ENCODE measurements around the gene APOL4.
"Not testable (repeated sequence)": the region's sequence is repeated elsewhere in the genome, so short reads cannot be mapped to it uniquely, and the experiment has no call there.

APOL4 gene

DNA sequence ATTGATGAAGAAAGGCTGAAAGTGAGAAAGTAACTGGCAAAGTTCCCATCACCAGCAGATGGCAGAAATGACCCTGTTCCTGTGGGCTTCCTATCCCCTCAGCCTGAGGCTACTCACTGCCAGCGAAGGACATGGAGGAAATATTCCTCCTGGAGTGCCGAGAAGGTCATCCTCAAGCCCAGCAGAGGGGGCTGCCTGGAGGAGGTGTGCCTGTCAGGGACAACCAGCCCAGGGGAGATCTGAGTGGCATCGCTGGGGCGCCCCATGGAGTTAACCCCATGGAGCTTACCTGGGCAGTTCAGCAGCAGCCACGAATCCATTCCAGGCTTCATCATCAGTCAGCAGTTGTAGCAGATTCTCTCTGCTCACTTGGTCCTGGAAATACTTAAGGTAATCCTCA lies 29.4 kb upstream of the APOL4 start:
- not testable (repeated sequence) for DNase-seq

GRCh38 chr22:36229649-36230048 lies 28.0 kb upstream of the APOL4 start:
- DNase-seq = not testable (repeated sequence)

- no peak for DNase-seq
Observed at GRCh38 chr22:36228944-36229343, 27.3 kb upstream of the APOL4 start.

GRCh38 chr22:36228369-36228768 lies 26.8 kb upstream of the APOL4 start:
- DNase-seq = not testable (repeated sequence)

DNA sequence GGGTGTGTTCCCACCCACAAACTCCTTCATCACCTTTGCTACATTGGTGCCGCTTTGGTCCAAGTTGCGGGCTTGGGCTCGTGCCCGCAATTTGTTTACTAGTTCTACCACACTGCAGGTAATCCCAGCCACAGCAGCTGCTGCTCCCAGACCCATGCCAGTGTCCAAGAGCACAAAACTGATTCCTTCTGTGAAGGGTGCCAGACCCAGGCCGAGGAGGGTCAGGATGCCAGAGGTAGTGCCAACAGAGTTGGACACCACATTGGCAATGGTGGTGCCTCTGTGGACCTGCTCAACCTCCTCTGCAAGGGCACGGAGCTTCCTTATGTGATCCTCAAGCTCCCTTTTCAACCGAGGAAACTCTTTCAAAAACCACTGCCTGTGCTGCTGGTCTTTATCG lies 26.2 kb upstream of the APOL4 start:
- DNase-seq = no peak

GRCh38 chr22:36227396-36227795 lies 25.8 kb upstream of the APOL4 start:
- DNase-seq = no peak

DNA sequence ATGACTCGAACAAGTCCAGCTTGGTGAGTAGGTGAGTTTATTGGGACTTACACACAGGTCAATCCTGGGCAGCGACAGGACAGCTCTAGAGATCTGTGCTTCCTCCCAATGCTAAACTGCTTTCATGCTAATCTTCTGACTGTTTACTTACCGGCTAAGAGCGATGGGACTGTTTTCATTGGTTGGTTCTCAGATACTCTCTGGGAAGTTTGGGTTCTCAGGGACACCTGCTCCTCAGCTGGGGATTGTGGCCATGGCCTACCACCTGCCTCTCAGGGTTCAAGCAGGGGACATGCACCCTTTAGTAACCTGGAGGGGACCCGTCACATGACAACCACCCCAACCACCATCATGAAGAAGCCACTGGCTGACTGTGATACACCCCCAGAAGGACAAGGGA lies 24.6 kb upstream of the APOL4 start:
- DNase-seq = no peak

- DNase-seq = no peak
Observed at GRCh38 chr22:36225333-36225922, 23.8 kb upstream of the APOL4 start.

DNA sequence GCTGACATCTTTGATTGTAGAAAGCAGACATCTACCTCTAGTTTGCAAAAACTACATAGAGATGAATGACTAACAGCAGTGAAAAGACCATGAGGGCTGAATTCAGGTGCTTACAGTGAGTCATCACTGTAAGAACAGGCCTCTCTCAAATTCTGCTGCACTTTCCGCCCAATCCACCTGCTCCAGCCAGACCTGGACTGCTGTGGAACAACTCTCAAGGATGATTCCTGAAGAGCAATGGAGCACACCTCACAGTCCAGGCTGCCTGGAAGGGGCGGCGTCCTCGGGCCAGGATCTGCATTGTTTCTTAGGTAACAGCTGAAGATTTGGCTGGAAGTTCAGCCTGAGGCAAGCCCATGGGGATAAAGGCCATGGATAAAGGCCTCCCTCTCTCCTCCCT lies 22.6 kb upstream of the APOL4 start:
- DNase-seq = no peak

DNA sequence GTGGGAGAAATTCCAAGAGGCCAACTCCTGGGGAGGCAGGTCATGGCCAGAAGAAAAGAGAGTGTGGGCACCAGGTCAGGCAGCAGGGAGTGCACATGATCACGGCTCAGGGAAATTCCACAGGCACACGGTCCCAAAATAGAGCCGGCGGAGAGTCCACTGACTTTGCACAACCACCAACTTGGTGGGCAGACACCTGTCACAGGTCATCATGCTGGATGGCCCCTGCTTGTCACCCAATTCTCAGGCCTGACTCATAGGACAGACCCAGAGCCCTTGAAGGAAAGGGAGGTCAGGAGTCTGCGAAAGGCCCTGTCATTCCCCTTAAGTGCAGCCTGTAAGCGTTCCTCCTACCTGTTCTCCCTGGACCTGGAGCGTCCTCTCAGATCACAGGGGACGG lies 21.9 kb upstream of the APOL4 start:
- DNase-seq = no peak

- no peak for DNase-seq
Observed at GRCh38 chr22:36222887-36223450, 21.4 kb upstream of the APOL4 start.

- peak; percentile 76 for DNase-seq
Observed at GRCh38 chr22:36221799-36222751, 20.5 kb upstream of the APOL4 start.

DNA sequence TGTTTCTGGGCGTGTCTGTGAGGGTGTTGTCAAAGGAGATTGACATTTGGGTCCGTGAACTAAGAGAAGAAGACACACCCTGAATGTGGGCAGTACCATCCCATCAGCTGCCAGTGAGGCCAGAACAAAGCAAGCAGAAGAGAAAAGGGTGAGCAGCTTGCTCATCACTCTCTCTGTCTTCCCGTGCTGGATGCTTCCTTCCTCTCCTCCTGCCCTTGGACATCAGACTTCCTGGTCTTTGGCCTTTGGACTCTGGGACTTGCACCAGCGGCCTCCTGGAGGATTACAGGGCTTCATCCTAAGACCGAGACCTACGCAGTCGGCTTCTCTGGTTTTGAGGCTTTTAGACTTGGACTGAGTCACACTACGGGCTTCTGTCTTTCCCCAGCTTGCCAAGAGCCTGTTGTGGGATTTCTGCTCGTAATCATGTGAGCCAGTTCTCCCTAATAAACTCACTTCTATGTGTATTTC lies 18.9 kb upstream of the APOL4 start:
- no peak for DNase-seq

GRCh38 chr22:36218648-36219193 lies 17.1 kb upstream of the APOL4 start:
- no peak for DNase-seq

GRCh38 chr22:36215981-36216380 lies 14.4 kb upstream of the APOL4 start:
- DNase-seq = no peak

DNA sequence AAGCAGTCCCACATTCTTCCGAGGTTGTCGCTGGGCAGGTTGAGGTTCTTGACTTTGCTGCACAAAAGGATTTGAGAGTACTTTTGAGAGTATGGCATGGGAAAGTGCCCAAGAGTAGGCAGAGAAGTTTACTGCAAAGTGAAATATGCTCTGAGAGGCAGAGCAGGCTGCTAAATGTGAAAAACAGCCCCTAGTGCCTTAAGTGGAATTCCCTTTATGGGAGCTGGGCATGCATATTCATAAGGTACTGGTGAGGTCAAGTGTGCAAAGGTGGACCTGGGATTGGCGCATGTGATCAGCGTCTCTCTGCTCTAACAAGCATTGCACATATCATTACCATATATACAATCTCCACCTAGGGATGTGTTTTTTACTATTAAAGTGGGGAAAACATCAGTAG lies 12.0 kb upstream of the APOL4 start:
- no peak for DNase-seq

GRCh38 chr22:36212901-36213300 lies 11.3 kb upstream of the APOL4 start:
- DNase-seq = no peak

GRCh38 chr22:36211237-36211861 lies 9.7 kb upstream of the APOL4 start:
- DNase-seq = peak; percentile 91

DNA sequence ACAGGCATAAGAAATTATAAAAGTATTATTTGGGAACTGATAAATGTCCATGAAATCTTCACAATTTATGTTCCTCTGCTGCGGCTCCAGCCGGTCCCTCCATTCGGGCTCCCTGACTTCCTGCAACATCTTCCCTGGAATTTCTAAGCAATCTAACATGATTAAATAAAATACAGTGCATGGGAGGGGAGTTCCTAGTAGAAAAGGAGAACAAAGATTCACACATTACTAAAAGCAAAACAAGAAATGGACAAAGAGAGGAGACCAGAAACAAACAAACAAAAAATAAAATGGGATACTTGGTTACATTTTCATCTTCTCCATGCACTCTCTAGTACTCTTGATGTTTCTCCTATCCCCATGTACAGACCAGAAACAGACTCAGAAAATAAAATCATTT lies 8.6 kb upstream of the APOL4 start:
- no peak for DNase-seq

- not testable (repeated sequence) for DNase-seq
Observed at GRCh38 chr22:36209488-36209908, 7.9 kb upstream of the APOL4 start.

DNA sequence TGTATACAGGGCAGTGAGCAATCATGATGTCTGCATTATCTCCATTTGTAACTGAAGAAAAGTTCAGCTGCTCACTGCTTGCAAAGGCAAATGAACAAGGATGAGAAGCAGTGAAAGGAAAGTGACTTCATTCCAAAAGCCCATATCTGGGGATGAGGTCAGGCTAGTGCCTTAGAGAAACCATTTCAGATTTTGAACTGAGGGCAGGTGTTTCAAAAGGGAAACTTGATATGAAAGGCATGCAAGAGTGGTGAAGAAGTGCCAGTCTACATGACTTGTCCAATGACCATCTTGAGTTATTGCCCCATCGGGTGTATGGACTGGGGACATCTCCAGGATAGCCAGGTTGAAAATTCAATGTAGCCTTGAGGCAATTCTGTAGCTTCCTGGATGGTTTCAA lies 7.3 kb upstream of the APOL4 start:
- DNase-seq = peak; percentile 28

DNA sequence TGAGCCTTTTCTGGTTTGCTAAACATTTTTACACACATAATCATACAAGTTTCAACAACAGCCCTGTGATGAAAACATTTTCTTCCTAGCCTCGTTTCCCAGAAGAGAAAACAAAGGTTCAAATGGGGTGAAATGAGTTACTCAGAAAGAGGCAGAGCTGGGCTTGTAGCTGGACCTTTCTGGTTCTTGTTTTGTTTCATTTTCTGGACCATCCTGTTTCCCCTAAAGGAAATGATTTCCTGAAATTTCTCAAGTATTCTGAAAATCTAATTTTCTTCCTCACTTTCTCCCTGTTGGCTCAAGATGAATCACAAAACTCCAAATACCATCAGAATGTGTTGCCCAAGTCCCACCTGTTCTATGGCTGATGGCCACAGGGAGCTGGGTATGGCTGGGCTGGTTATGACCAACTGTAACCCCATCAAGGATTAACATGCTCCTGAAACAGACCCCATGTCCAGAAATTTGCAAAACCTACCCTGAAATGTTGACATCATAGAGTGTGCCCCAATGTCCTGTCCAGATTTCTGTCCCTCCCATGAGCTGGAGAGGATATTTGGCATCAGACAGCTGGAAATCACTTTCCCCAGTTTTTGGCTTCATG lies 6.7 kb upstream of the APOL4 start:
- no peak for DNase-seq

- DNase-seq = no peak
Observed at GRCh38 chr22:36206255-36206654, 4.6 kb upstream of the APOL4 start.

All from RPMI8226 (cell line).